Iris pigment epithelial cell (primary cell): ENCODE data around the gene PRKAR1A.

Experiments
- DNase-seq: peaks from one replicate; pipeline ENCODE4 v3.0.0-alpha.2; 2011; ENCODE audit warnings: low read depth

Gene PRKAR1A

DNA sequence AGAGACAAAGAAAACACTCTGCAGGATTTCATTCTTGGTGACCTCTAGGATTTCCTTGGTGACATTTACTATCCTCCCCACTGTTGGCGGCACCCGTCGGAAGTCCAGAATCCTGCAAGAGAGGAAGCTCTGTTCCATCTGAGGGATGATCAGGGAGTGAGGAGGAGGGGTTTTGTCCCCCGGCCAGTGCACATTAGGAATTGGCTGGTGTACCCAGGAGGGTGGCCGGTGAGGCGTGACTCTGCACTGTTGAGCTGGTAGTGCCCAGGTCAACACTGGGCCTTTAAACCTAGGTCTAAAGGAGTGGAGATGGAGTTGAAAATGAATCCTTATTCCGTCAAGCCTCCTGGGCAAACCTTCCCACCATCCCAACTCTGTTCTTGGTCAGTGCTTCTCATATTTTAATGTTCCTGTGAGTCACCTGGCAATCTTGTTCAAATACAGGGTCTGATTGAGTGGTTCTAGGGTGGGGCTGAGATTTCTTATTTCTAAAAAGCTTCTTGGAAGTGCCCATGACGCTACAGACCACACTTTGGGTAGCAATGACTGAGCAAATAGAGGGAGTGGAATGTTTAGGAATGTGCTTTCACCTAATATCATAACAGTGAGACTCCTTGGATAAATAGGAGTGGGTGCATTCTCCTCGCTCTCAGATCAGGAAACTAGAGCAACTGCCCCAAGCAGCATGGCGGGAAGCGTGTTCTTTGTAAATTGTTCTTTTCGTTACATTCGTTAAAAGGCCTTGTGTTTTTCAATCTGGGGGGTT, 30.7 kb downstream of the PRKAR1A start:
- no peak for DNase-seq

DNA sequence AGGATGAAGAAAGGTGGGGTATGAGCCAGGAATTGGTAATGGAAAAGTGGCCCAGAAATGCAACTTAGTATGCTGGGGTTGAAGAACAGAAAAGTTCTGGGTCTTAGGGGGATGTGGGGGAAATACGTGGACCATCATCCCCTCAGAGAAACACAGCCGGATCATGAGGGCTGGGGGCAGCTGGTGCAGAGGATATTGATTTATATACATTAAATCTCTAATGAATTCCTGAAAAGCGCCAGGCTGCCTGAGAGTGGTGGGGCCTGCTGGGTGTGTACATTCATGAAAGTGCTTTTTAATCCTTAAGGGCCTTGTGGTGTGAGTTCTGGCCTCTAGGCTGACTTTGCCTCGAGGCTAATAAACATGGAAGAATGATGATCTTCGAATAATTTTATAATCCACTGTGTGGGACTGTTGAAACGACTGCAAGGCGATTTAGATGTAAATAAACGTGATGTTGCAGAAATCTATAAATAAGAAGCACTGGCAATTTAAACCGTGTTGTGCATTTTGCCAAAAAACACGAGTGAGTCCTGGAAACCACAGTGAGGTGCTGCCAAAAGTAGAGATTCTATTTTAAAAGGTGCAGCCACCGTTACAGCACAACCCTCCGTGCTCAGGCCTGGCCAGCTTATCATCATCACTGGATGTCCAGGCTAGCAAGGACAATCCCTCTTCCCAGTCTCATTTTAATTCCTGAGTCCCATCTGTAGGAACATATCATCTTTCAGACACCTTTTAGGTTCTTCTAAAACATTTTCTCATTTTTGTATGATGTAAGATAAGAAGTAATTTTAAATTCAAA, 32.1 kb downstream of the PRKAR1A start:
- DNase-seq: no peak

DNA sequence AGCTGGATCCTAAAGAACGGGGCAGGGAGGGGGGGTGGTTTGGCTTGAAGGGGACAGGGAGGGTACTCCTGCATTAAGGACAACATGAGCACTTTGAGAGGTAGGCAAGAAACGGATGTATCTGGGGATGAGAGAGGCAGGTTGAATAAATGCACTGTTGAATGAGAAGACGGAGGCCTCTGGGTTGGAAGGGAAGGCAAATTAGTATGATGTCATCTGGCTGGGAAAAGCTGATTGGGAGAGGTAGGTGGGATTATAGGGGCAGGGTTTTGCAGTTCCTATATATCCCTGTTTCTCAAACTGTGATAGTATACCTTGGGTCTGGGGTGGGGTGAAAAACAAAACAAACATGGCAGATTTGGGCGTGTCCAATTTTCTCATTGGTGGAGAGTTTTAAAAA, 44.3 kb downstream of the PRKAR1A start:
- DNase-seq: no peak

DNA sequence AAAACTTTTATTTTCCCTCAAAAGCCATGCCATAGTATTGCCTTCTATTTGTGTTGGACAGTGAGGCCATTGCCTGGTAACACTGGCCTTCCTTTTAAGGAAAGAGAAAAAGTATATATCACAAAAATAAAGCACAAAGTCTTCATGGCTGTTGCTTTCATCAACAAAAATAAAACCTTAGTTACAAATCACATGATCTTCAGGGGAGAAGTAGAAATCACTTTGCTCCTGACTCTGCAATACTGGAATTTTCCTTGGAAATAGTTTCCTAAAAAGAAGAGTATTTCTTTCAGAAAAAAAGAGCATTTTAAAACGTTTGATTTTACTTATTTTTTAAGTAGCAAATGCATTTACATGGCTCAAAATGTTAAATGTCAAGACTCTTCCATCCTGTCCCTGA, 47.1 kb downstream of the PRKAR1A start:
- no peak for DNase-seq

DNA sequence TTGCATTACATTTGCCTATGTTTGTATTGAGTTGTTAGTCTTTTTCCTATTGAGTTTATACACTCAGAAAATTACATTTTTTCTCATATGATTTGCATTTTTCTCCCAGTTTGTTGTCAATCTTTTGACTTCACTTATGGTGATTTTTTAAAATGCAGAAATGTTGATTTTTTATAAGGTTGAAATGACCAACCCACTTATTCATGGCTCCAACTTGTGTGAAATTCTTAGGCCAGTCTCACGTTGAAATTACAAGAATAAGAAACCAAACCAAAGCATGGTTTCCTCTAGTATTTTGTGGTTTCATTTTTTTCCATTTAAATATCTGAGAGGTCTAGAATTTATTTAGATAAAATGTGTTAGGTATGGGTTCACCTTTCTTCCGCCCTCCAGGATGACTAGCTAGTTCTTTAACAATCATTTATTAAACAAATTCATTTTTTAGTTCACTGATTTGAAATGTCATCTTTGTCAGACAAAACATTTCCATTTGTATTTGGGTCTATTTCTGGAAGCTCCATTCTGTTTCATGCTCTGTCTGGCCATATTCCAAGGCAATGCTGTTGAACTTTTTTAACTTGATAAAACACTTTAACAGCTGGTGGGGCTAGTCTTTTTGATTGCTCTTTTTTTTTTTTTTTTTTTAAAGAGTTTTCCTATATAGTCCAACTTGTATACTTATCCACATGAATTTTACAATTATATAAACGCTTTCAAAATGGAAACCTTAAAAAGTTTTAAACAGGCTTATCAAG, 48.9 kb downstream of the PRKAR1A start:
- DNase-seq: no peak

DNA sequence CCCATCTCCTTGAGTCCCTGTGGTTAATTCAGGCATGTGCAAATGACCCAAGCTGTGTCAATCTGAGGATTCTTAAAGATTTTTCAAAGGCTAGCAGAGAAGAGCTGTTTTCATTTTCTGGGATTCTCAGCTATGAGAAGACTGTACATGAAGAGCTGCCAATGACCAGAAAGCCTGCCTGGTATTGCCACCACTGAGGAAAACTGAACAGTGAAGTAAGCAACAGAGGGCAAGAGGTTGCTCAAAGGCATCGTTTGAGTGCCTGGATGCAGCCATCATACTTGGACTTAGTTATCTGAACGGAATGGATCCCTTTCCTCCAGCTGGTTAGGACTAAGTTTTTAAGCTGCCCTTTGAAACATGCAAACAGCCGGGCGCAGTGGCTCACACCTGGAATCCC, 50.5 kb downstream of the PRKAR1A start:
- no peak for DNase-seq

DNA sequence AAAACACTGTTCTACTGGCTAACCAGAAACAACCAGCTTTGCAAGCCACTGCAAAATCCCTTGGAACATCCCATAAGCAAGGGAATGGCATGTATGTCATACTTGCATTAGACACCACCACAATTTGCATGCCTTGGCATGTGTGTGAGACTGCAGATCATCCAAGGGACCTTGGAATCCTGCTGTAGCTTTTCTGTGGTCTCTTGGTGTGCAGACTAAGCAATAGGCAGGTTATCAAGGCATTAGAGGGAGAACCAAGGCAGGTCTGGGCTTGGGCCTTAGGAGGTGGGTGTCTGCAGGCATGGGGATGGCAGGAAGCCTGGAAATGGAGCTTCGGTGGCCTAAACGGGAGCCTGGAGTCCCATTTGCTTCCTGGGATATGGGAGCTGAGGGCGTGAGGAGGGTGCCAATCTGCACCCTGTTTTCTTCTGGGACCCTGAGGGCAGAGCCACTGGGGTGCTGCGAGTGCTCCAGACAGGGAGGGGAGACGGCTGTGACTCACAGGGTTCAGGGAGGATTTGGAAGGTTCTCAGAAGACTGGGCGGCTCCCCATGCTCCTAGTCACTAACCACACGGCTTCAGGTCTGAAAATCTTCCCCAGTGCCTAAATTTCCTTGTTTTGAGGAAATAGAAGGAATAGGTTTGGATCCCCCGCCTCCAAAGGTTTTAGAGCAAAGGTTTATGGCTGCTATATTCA, 52.3 kb downstream of the PRKAR1A start:
- no peak for DNase-seq

DNA sequence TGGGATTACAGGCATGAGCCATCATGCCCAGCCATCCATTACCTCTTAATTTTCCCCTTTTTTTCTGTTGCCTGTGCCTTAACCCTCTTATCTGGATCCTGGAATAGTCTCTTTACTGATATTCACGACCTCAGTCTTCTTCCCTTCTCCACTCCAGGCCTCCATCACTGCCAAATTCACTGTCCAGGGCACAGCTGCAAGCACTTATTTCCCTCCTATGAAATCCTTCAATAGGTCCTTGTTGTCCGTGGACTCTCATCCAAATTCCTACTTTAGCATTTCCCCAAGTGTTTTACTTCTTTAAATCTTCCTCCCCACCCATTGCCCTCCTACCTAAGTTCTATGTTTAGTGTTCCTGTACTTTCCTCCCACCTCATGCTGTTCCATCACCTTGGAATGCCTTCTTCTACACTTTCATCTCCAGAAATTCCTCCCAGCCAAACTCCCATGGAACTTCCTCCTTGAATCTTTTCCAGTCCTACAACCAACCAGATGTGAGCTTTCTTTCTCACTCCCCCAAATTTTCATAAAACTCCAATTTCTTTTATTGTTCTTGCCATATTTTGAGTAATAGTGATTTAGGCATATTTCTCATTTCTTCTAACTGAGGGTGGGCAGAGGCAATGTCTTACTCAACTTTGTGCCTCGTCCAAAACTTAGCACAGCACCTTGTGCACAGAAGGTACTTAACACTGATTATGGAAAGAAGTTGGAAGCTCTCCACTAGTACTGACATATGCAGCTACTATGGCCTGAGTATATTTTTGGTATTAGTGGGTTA, 53.6 kb downstream of the PRKAR1A start:
- no peak for DNase-seq

DNA sequence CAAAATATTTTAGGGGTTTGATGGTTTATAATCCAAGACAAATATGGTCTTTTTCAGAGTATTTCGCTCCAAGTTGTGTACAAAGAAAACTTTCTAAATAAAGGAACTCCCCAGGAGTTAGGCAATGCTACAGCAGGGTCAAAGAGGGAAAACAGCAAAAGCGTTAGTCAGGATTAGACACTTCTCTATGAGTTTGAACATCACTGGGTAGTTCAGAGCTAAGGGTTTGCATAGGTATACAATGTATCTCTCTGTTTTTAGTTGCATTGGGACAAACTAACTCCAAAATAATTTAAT, 54.2 kb downstream of the PRKAR1A start:
- peak; percentile 41 for DNase-seq

DNA sequence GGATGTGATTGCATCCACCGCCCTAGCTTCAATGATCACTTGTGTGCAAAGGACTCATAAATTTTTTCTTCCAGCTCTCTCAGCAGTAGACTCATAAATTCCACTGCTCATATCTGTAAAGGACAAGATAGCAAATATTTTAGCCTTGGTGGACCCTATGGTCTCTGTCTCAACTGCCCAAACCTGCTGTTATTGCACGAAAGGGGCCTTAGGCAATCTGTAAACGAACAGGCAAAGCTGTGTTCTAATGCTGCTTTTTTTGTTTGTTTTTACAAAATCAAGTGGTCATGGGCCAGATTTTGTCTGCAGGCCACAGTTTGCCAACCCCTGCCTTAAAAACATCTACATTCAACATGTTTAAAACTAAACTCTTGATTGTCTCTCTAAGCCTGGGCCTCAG, 54.8 kb downstream of the PRKAR1A start:
- DNase-seq: no peak

DNA sequence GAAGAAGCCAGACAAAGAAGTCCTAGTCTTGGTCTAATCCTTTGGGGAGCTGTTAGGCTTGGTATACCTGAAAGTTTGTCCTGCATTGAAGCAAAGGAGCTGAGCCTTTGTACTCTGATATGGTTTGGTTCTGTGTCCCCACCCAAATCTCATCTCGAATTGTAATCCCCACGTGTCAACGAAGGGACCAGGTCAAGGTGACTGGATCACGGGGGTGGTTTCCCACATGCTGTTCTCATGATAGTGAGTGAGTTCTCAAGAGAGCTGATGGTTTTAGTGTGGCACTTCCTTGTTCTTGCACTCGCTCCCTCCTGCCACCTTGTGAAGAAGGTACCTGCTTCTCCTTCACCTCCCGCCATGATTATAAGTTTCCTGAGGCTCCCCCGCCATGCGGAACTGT, 55.4 kb downstream of the PRKAR1A start:
- no peak for DNase-seq

DNA sequence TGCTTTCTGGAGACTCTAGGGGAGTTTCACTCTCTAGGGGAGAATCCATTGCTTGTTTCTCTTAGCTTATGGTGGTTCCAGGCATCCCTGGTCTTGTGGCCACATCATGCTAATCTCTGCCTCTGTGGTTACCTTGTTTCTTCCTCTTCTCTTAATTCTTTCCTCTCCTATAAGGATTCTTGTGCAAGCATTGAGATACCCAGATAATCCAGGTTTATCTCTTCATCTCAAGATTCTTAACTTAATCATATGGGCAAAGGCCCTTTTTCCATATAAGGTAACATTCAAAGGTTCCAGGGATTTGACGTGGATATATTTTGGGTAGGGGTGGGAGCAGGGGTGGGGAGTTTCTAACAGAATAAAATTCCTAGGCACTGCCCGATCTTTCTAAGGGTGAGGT, 56.4 kb downstream of the PRKAR1A start:
- peak; percentile 27 for DNase-seq

DNA sequence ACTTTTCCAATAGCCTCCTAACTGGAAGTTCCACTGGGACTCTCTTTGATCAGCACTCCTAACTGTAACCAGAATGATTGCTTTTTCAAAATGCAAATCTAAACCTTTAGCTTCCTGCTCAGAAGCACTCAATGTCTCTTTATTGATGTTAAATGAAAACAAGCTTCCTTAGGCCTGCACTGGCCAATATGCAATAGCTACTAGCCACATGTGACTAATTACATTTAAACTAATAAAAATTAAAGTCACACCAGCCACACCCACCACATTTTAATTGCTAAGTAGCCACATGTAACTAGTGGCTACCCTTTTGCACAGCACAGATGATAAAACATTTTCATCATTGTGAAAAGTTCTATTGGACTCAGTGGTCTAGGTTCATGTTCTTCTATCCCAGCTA, 57.1 kb downstream of the PRKAR1A start:
- no peak for DNase-seq

DNA sequence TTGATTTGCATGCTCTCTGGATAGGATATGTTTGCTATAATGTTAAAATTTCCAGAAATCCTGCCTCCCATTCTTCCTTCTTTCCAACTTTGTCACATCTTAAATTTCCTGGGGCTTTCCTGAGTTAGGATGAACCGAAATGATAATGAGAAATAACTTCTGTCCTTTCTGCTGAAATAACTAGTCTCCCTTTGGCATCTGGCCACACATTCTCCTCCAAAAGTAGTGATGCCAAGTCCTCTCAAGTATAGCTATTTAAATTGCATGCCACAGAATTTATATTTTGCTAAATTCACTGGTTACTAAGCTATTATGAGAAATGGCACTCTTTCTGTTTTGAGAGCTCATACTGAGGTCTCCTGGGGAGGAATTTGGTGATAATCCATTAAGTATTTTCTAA, 58.3 kb downstream of the PRKAR1A start:
- no peak for DNase-seq

DNA sequence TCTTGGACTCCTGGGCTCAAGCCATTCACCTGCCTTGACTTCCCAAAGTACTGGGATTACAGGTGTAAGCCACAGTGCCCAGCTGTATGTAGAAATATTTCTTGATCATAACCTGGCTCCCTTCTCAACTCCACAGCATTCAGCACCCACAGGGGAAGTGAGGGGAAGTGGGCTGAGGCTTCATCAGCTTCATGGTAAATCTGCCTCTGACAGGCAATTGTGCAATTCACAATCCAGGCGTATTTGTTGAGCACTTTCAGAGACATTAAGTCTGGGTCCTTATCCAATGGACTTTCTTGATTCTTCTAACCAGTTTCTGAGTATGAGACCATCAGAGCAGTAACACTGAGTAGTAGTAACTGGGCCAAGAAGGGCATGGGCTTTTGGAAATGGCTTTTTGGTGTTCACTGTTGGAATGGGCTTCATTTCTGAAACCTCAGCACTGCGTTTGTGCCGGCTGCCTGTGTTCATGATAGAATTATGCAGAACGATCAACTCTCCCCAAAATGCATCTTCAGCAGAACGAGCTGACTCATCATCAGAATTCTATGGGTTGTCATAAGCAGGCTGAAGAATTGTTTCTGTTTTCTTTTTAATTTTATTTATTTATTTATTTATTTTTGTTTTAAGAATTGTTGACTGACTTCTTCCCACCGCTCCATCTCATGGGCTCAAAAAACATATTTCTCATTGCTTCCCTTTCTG, 60.1 kb downstream of the PRKAR1A start:
- peak; percentile 76 for DNase-seq

DNA sequence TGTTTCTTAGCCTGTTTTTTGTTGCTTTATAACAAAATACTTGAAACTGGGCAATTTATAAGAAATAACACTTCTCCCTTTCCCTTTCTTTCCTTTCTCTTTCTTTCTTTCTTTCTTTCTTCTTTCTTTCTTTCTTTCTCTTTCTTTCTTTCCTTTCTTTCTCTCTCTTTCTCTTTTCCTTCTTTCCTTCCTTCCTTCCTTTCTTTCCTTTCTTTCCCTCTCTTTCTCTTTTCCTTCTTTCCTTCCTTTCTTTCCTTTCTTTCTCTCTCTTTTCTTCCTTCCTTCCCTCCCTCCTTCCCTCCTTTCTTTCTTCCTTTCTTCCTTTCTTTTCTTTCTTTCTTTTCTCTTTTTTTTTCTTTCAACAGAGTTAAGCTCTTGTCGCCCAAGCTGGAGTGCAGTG, 61.1 kb downstream of the PRKAR1A start:
- DNase-seq: no peak

DNA sequence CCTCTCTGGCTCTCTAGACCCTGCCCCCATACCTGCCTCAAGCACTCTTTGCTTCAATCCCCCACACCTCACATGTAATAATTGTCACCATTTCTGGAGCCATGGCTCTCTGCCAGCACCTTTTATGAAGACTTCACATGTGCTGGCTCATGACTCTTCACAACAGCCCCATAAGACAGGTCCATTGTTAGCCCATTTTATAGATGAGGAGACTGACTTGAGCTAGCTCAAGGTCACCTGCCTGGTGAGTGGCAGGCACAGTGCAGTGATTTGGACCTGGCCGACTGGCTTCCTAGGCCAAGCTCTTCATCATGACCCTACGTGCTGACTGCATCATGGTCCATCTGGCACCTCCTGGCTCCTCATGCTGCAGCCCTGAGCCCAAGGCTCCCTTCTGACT, 63.9 kb downstream of the PRKAR1A start:
- no peak for DNase-seq

DNA sequence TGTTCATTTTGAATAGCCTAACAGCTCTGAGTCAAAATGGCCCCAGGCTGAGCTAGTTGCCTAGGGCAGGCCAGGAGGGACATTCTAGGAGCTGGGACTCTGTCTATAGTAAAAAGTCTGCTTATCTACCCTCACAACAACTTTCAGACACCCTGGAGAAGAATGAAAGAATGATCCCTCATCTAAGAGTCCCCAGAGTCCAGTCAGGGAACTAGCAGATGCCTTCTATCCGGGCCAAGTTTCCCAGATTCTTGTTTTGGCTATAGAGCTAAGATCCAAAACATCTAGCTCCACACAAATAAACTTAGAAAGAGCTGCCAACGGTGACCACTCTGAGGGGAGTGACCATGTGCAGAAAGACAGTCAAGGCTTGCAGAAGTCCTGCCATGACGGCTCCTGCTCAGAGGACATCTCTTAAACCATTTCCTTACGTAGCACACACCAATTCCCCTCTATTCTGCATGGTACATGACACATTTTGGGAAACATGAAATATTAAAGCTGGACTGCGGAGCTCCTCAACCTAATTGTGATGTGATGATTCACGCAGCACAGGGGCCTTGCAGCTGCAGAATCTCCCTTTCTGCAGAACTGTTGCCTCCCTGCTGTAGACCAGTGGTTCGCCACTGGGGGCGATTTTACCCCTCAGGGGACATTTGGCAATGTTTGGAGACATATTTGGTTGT, 64.7 kb downstream of the PRKAR1A start:
- peak; percentile 52 for DNase-seq

DNA sequence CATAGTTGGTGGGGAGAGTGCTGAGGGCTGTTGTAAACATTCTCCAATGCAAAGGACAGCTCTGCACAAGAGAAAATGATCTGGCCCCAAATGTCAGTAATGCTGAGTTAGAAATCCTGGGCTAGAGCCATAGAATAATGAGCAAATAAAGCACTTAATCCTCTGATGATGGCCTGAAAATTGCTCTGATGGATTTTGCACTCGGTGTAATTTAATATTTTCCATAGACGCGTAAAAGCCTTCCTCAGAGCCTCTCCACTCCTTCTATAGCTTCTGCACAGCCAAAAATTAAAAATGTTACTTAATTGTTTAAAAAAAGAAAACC, 65.2 kb downstream of the PRKAR1A start:
- no peak for DNase-seq

DNA sequence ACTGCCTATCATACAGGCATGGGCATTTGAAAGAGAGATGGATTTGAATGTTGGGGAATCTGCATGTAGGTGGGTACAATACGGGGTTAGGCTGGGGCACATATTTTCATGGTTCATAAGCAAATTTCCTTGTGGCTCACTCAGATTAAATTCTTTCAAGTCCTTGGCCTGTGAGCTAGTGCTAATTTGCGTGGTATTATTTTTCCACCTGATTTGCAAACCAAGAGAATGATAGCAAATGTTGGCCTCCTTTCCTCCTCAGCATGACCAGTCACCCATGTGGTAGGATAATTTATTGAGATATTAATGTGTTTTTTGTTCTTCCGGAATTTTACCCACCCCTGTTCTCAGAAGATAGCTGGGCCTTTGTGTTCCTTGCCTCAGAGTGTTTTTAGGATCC, 66.0 kb downstream of the PRKAR1A start:
- DNase-seq: no peak
